SK-N-SH (cell line): ENCODE measurements around the gene TCEA2. TPM values are rescaled to one million over a fixed set of nuclear protein-coding genes. Genes with fewer than 3 reads are reported as not detected.

Source experiments
- CTCF ChIA-PET: fragments of 300-600, 350-600 bp; formaldehyde crosslinking; extraction: SDS; loops from one replicate; lab custom pipeline; 2021; lab: Yijun Ruan, JAX
- POLR2A ChIA-PET: fragments of 350-600 bp; sonication (Branson Sonifier 250); formaldehyde crosslinking; extraction: SDS; loops from one replicate; lab custom pipeline; 2020; ENCODE audit warnings: antibody characterized with exemption, inconsistent platforms; lab: Yijun Ruan, JAX
- DNase-seq: peaks from one replicate; pipeline ENCODE4 v3.0.0; 2012
- H2AFZ ChIP-seq: fragments of 200-600 bp; sonication (generic); 2 replicates; pipeline ENCODE4 v1.8.1; 2016; ENCODE audit warnings: antibody characterized with exemption, mild to moderate bottlenecking, low read depth
- H3F3A ChIP-seq: fragments of 200-600 bp; sonication (generic); replicated peaks from 2 replicates; pipeline ENCODE3; 2016; ENCODE audit warnings: antibody characterized with exemption, mild to moderate bottlenecking; ENCODE audit not compliant: insufficient read depth
- H3K27ac ChIP-seq, 2 experiments: fragments of 200-500 bp in 1 of 2; fragments of 200-600 bp in 1 of 2; sonication (Bioruptor generic) in 1 of 2; sonication (generic), shearing (Covaris generic) in 1 of 2; 2 replicates each; pipeline versions ENCODE4 v1.5.1 to v1.6.1; 2014 to 2016; ENCODE audit warnings: low read depth in 2 of 2, inconsistent platforms in 1 of 2, low read length in 1 of 2, mild to moderate bottlenecking in 1 of 2, mixed read lengths in 1 of 2
- H3K27me3 ChIP-seq: fragments of 200-600 bp; sonication (generic), shearing (Covaris generic); 2 replicates; pipeline ENCODE4 v1.6.1; 2016; ENCODE audit warnings: mixed run types; ENCODE audit not compliant: insufficient read depth
- H3K36me3 ChIP-seq, 2 experiments: fragments of 200-500 bp in 1 of 2; fragments of 200-600 bp in 1 of 2; sonication (Bioruptor generic) in 1 of 2; sonication (generic) in 1 of 2; replicated peaks in 1 of 2; 2 replicates each; pipeline versions ENCODE3 to v1.5.1; 2014 to 2016; ENCODE audit warnings: low read length in 1 of 2, mild to moderate bottlenecking in 1 of 2; ENCODE audit not compliant: insufficient read depth in 2 of 2, control insufficient read depth in 1 of 2
- H3K4me1 ChIP-seq, 2 experiments: fragments of 200-500 bp in 1 of 2; fragments of 200-600 bp in 1 of 2; sonication (Bioruptor generic) in 1 of 2; sonication (generic), shearing (Covaris generic) in 1 of 2; 2 replicates each; pipeline versions ENCODE4 v1.5.1 to v1.6.1; 2014 to 2016; ENCODE audit warnings: low read depth in 1 of 2, low read length in 1 of 2, mixed run types in 1 of 2; ENCODE audit not compliant: insufficient read depth in 2 of 2, control insufficient read depth in 1 of 2
- H3K4me2 ChIP-seq: fragments of 200-600 bp; sonication (generic), shearing (Covaris generic); 2 replicates; pipeline ENCODE4 v1.6.1; 2017; ENCODE audit warnings: mixed run types
- H3K4me3 ChIP-seq, 2 experiments: fragments of 200-500 bp in 1 of 2; fragments of 200-600 bp in 1 of 2; sonication (Bioruptor generic) in 1 of 2; sonication (generic), shearing (Covaris generic) in 1 of 2; 2 replicates each; pipeline versions ENCODE4 v1.5.1 to v1.8.1; 2014 to 2016; ENCODE audit warnings: low read depth in 2 of 2, inconsistent platforms in 1 of 2, low read length in 1 of 2, mild to moderate bottlenecking in 1 of 2, mixed read lengths in 1 of 2, moderate library complexity in 1 of 2
- H3K79me2 ChIP-seq: fragments of 200-600 bp; sonication (generic); 2 replicates; pipeline ENCODE4 v1.8.1; 2017; ENCODE audit warnings: mild to moderate bottlenecking; ENCODE audit not compliant: insufficient read depth
- H3K9ac ChIP-seq: fragments of 200-600 bp; sonication (generic); 2 replicates; pipeline ENCODE4 v1.6.1; 2017; ENCODE audit warnings: mixed run types
- H3K9me2 ChIP-seq: fragments of 200-600 bp; sonication (generic); 2 replicates; pipeline ENCODE4 v1.6.1; 2017; ENCODE audit warnings: mixed run types
- H3K9me3 ChIP-seq: fragments of 200-600 bp; sonication (generic); 2 replicates; pipeline ENCODE4 v1.6.1; 2017; ENCODE audit warnings: mixed run types, mild to moderate bottlenecking, moderate library complexity
- H4K20me1 ChIP-seq: fragments of 200-600 bp; sonication (generic); 2 replicates; pipeline ENCODE4 v1.6.1; 2017; ENCODE audit warnings: mild to moderate bottlenecking, mixed run types; ENCODE audit not compliant: insufficient read depth
- CHD2 ChIP-seq: fragments of 150-350 bp; IDR thresholded peaks from 2 replicates; pipeline ENCODE4 v1.6.1; 2018; ENCODE audit warnings: low read length; ENCODE audit not compliant: partially characterized antibody
- CTCF ChIP-seq: fragments of 200-600 bp; sonication (generic); IDR thresholded peaks from 2 replicates; pipeline ENCODE4 v1.6.1; 2017; ENCODE audit warnings: antibody characterized with exemption, mild to moderate bottlenecking, moderate library complexity
- EP300 ChIP-seq, 2 experiments: IDR thresholded peaks; 2 replicates each; pipeline versions ENCODE4 v1.4.0 to v1.6.1; 2012; ENCODE audit warnings: borderline replicate concordance in 1 of 2, low read depth in 1 of 2, low read length in 1 of 2
- FOXM1 ChIP-seq: IDR thresholded peaks from 2 replicates; pipeline ENCODE4 v1.4.0; 2012; ENCODE audit warnings: low read depth, mild to moderate bottlenecking
- MAX ChIP-seq: IDR thresholded peaks from 2 replicates; pipeline ENCODE4 v1.4.0; 2012; ENCODE audit warnings: low read depth
- MXI1 ChIP-seq: IDR thresholded peaks from 2 replicates; pipeline ENCODE4 v1.6.1; 2012; ENCODE audit warnings: mild to moderate bottlenecking, low read depth, low read length, improper control_type of control experiment
- NFIC ChIP-seq: IDR thresholded peaks from 2 replicates; pipeline ENCODE4 v1.4.0; 2012; ENCODE audit warnings: borderline replicate concordance
- NRF1 ChIP-seq: IDR thresholded peaks from 2 replicates; pipeline ENCODE4 v1.6.1; 2012; ENCODE audit warnings: low read depth, mild to moderate bottlenecking, low read length
- RAD21 ChIP-seq: IDR thresholded peaks from 2 replicates; pipeline ENCODE4 v1.6.1; 2012; ENCODE audit warnings: mild to moderate bottlenecking, low read length
- RCOR1 ChIP-seq: fragments of 150-350 bp; IDR thresholded peaks from 2 replicates; pipeline ENCODE4 v1.6.1; 2017; ENCODE audit warnings: antibody characterized with exemption, low read length
- REST ChIP-seq: IDR thresholded peaks from 2 replicates; pipeline ENCODE4 v1.6.1; 2012; ENCODE audit warnings: mild to moderate bottlenecking, low read depth, low read length, moderate library complexity
- TAF1 ChIP-seq: IDR thresholded peaks from 2 replicates; pipeline ENCODE4 v1.6.1; 2012; ENCODE audit warnings: low read depth, mild to moderate bottlenecking, low read length, moderate library complexity, borderline replicate concordance
- TCF12 ChIP-seq: IDR thresholded peaks from 2 replicates; pipeline ENCODE4 v1.4.0; 2012
- USF1 ChIP-seq: IDR thresholded peaks from 2 replicates; pipeline ENCODE4 v1.4.0; 2012; ENCODE audit warnings: low read depth, borderline replicate concordance
- YY1 ChIP-seq: IDR thresholded peaks from 2 replicates; pipeline ENCODE4 v1.4.0; 2012; ENCODE audit warnings: low read depth, mild to moderate bottlenecking
- WGBS: methylation state at CpG from one replicate; pipeline ENCODE4 v1.1.6; 2017; ENCODE audit warnings: low lambda C conversion rate; 5-methylcytosine and 5-hydroxymethylcytosine counted together
- polyA plus RNA-seq, 3 experiments: library from polyadenylated mRNA; depleted of rRNA; stranded (reverse); fragments of >200 nt; gene quantifications; 2 replicates each; pipeline ENCODE4 v1.2.3, GENCODE V29; 2012

The TCEA2 gene
- polyA plus RNA-seq, 1 of the 3 experiments (the other 2 are of a cell fraction) = 98.9 TPM

- no peak for TF ChIP-seq CTCF
- no peak for TF ChIP-seq NRF1
- TF ChIP-seq FOXM1 = no peak
- TF ChIP-seq REST = 0 out of 2 replicates have a peak, but pooled peaks have one; percentile 12
- TF ChIP-seq MAX = peak; percentile 79
- TF ChIP-seq TCF12 = no peak
- TF ChIP-seq, all 33 proteins: peak for 13
These were observed at the start of gene TCEA2 (continued) for GRCh38 chr20:64062596-64063388.

GRCh38 chr20:64015635-64016034 lies 47.4 kb upstream of the TCEA2 start:
- DNase-seq = no peak
- Histone ChIP-seq H3K27ac (no peak overlapping the region), H3K9me3 (no peaks in the 10 kb centered on the region), H3K9ac (no peak overlapping the region), H3K9me2 (no peaks in the 10 kb centered on the region), H3K4me2 (no peak overlapping the region), H3K4me1 (no peaks in the 10 kb centered on the region), H3F3A (peaks cover 4% of the 10 kb centered on the region), H3K27me3 (no peaks in the 10 kb centered on the region), H3K4me3 (no peak overlapping the region), H3K79me2 (peaks cover 4% of the 10 kb centered on the region; the same call in 1 of the 2 replicates), H3K36me3 (peaks cover 36 to 42% of the 10 kb centered on the region in 2 experiments), H4K20me1 (no peaks in the 10 kb centered on the region), H2AFZ (no peak overlapping the region)
- WGBS = 100% methylated on average over 2 of the region's 2 CpGs
- CTCF ChIA-PET = no interaction called here
- POLR2A ChIA-PET = no interaction called here
- TF ChIP-seq USF1 (no peak), CHD2 (no peak), TAF1 (no peak), NFIC (no peak), YY1 (no peak), EP300 (IDR thresholded peaks at IDR 0.05; ENCODE audit: borderline replicate concordance in 1 of 2, low read depth in 1 of 2, low read length in 1 of 2) (no peak), MXI1 (no peak), NRF1 (no peak), RCOR1 (no peak), RAD21 (no peak)
- TF ChIP-seq, all 33 proteins: peak for 0
